ENCODE data around the gene NFASC. TPM values are rescaled to one million over a fixed set of nuclear protein-coding genes. Genes with fewer than 3 reads are reported as not detected.

The NFASC gene
- total RNA-seq, 1 donor: 36.9 TPM

GRCh38 chr1:204900721-204901120 lies 30.1 kb downstream of the NFASC start:
- Histone ChIP-seq H3K36me3 (ENCODE audit: insufficient read depth, low read length) (no peaks in the 10 kb centered on the region), H3K79me2 (ENCODE audit: insufficient read depth, low read length) (peaks cover 25% of the 10 kb centered on the region), H3K9me3 (ENCODE audit: low read depth, low read length) (no peaks in the 10 kb centered on the region), H3K4me1 (ENCODE audit: insufficient read depth, low read length) (no peaks in the 10 kb centered on the region), H3K27ac (ENCODE audit: low read depth, low read length) (no peak overlapping the region), H4K20me1 (ENCODE audit: insufficient read depth, low read length) (peaks cover 34% of the 10 kb centered on the region), H3K4me2 (ENCODE audit: insufficient read depth, low read length) (no peak overlapping the region), H2AFZ (ENCODE audit: low read length) (no peak overlapping the region), H3K4me3 (ENCODE audit: insufficient read depth, low read length) (no peak overlapping the region), H3K27me3 (ENCODE audit: insufficient read depth, low read length) (no peaks in the 10 kb centered on the region)
- no peak for TF ChIP-seq CTCF (IDR thresholded peaks at IDR 0.05; ENCODE audit: extremely low read depth, low read depth, low read length)
- no peak for DNase-seq (ENCODE audit: insufficient read length, low spot score, missing footprints)

GRCh38 chr1:204902671-204903070 lies 32.0 kb downstream of the NFASC start:
- H4K20me1 ChIP-seq (ENCODE audit: insufficient read depth, low read length): peaks cover 31% of the 10 kb centered on the region
- H3K4me2 ChIP-seq (ENCODE audit: insufficient read depth, low read length): no peak overlapping the region
- H3K27me3 ChIP-seq (ENCODE audit: insufficient read depth, low read length): no peaks in the 10 kb centered on the region
- H3K9me3 ChIP-seq (ENCODE audit: low read depth, low read length): no peaks in the 10 kb centered on the region
- DNase-seq (ENCODE audit: insufficient read length, low spot score, missing footprints): no peak
- H3K27ac ChIP-seq (ENCODE audit: low read depth, low read length): no peak overlapping the region
- H3K79me2 ChIP-seq (ENCODE audit: insufficient read depth, low read length): peaks cover 24% of the 10 kb centered on the region
- H3K4me3 ChIP-seq (ENCODE audit: insufficient read depth, low read length): no peak overlapping the region
- no peaks in the 10 kb centered on the region for H3K4me1 ChIP-seq (ENCODE audit: insufficient read depth, low read length)
- no peaks in the 10 kb centered on the region for H3K36me3 ChIP-seq (ENCODE audit: insufficient read depth, low read length)
- no peak for TF ChIP-seq CTCF (IDR thresholded peaks at IDR 0.05; ENCODE audit: extremely low read depth, low read depth, low read length)
- H2AFZ ChIP-seq (ENCODE audit: low read length): no peak overlapping the region

GRCh38 chr1:204904228-204904810 lies 33.7 kb downstream of the NFASC start:
- H3K4me1 ChIP-seq (ENCODE audit: insufficient read depth, low read length): no peaks in the 10 kb centered on the region
- no peak overlapping the region for H3K27ac ChIP-seq (ENCODE audit: low read depth, low read length)
- DNase-seq (ENCODE audit: insufficient read length, low spot score, missing footprints): no peak
- no peak overlapping the region for H3K4me2 ChIP-seq (ENCODE audit: insufficient read depth, low read length)
- no peak overlapping the region for H2AFZ ChIP-seq (ENCODE audit: low read length)
- H3K9me3 ChIP-seq (ENCODE audit: low read depth, low read length): no peaks in the 10 kb centered on the region
- H3K27me3 ChIP-seq (ENCODE audit: insufficient read depth, low read length): no peaks in the 10 kb centered on the region
- no peak overlapping the region for H3K4me3 ChIP-seq (ENCODE audit: insufficient read depth, low read length)
- no peak for TF ChIP-seq CTCF (IDR thresholded peaks at IDR 0.05; ENCODE audit: extremely low read depth, low read depth, low read length)
- H3K36me3 ChIP-seq (ENCODE audit: insufficient read depth, low read length): no peaks in the 10 kb centered on the region
- H3K79me2 ChIP-seq (ENCODE audit: insufficient read depth, low read length): peaks cover 21% of the 10 kb centered on the region
- peaks cover 31% of the 10 kb centered on the region for H4K20me1 ChIP-seq (ENCODE audit: insufficient read depth, low read length)

GRCh38 chr1:204909109-204909508 lies 38.4 kb downstream of the NFASC start:
- Histone ChIP-seq H3K4me3 (ENCODE audit: insufficient read depth, low read length) (no peak overlapping the region), H4K20me1 (ENCODE audit: insufficient read depth, low read length) (peaks cover 10% of the 10 kb centered on the region), H3K4me2 (ENCODE audit: insufficient read depth, low read length) (no peak overlapping the region), H2AFZ (ENCODE audit: low read length) (no peak overlapping the region), H3K79me2 (ENCODE audit: insufficient read depth, low read length) (peaks cover 9% of the 10 kb centered on the region), H3K27me3 (ENCODE audit: insufficient read depth, low read length) (no peaks in the 10 kb centered on the region), H3K4me1 (ENCODE audit: insufficient read depth, low read length) (no peaks in the 10 kb centered on the region), H3K27ac (ENCODE audit: low read depth, low read length) (no peak overlapping the region), H3K9me3 (ENCODE audit: low read depth, low read length) (no peaks in the 10 kb centered on the region), H3K36me3 (ENCODE audit: insufficient read depth, low read length) (no peaks in the 10 kb centered on the region)
- DNase-seq (ENCODE audit: insufficient read length, low spot score, missing footprints): peak; percentile 35
- no peak for TF ChIP-seq CTCF (IDR thresholded peaks at IDR 0.05; ENCODE audit: extremely low read depth, low read depth, low read length)

Data from osteoblast (primary cell).